Colonic mucosa (tissue), 4 donors: ENCODE measurements around the gene RBM19. TPM values are rescaled to one million over a fixed set of nuclear protein-coding genes. Genes with fewer than 3 reads are reported as not detected.

ENCODE experiments used
- DNase-seq: peaks from one replicate; pipeline ENCODE4 v3.0.0-alpha.2; 2020
- H3K27ac ChIP-seq: fragments of 200-600 bp; one replicate; pipeline ENCODE4 v1.8.0; 2021
- H3K27me3 ChIP-seq: fragments of 200-600 bp; one replicate; pipeline ENCODE4 v1.8.0; 2021
- H3K36me3 ChIP-seq: fragments of 200-600 bp; one replicate; pipeline ENCODE4 v1.8.0; 2021
- H3K4me1 ChIP-seq: fragments of 200-600 bp; one replicate; pipeline ENCODE4 v1.8.0; 2021; ENCODE audit warnings: mild to moderate bottlenecking
- H3K4me3 ChIP-seq: fragments of 200-600 bp; one replicate; pipeline ENCODE4 v1.8.0; 2021
- H3K9ac ChIP-seq, 2 donors: one replicate each; pipeline ENCODE4 v1.7.0; 2013; ENCODE audit warnings: control low read depth in 2 of 2, low read depth in 2 of 2, low read length in 2 of 2
- H3K9me3 ChIP-seq: fragments of 200-600 bp; one replicate; pipeline ENCODE4 v1.8.0; 2021
- CTCF ChIP-seq: fragments of 200-600 bp; IDR thresholded peaks from one replicate; pipeline ENCODE4 v1.8.0; 2022; ENCODE audit warnings: antibody characterized with exemption, mild to moderate bottlenecking
- intact Hi-C: fragments of 100-400 bp; cut with DNase I; formaldehyde crosslinking; loops from one replicate; pipeline ENCODE4 v1.14.1; 2022
- total RNA-seq, 2 donors: library from RNA; stranded (reverse); fragmentation: NEBNext Ultra II Directional in 1 of 2; extraction: Animal tissue kit (Norgen Biotek cat#: 25700) in 1 of 2; gene quantifications; one replicate each; pipeline ENCODE4 v1.2.1, GENCODE V29; 2021
- donor health status: healthy.
- donor health status: DM: no; HTN: no; CAD: no.
- donor health status: DM: no; HTN: no; CAD: no.

RBM19 gene
- total RNA-seq, 2 donors from 2014 or later = 13.5 to 33.1 TPM

- Histone ChIP-seq H3K36me3 (no peaks in the 10 kb centered on the region), H3K9me3 (no peaks in the 10 kb centered on the region), H3K9ac (no peak overlapping the region), H3K27me3 (no peaks in the 10 kb centered on the region), H3K4me3 (no peak overlapping the region), H3K4me1 (no peaks in the 10 kb centered on the region), H3K27ac (no peak overlapping the region)
- no peak for TF ChIP-seq CTCF
- no peak for DNase-seq
- intact Hi-C loops = no loop called here
These were observed 77.7 kb downstream of the RBM19 start for GRCh38 chr12:113888435-113888834.

GRCh38 chr12:113887906-113888305, 78.2 kb downstream of the RBM19 start:
- intact Hi-C loops = no loop called here
- H3K4me3 ChIP-seq = no peak overlapping the region
- DNase-seq = no peak
- H3K4me1 ChIP-seq = no peaks in the 10 kb centered on the region
- H3K27me3 ChIP-seq = no peaks in the 10 kb centered on the region
- H3K36me3 ChIP-seq = no peaks in the 10 kb centered on the region
- H3K9me3 ChIP-seq = no peaks in the 10 kb centered on the region
- TF ChIP-seq CTCF = no peak
- no peak overlapping the region for H3K9ac ChIP-seq
- H3K27ac ChIP-seq = no peak overlapping the region

GRCh38 chr12:113886721-113887120, 79.4 kb downstream of the RBM19 start:
- Histone ChIP-seq H3K27ac (no peak overlapping the region), H3K4me3 (no peak overlapping the region), H3K9ac (no peak overlapping the region), H3K4me1 (no peaks in the 10 kb centered on the region), H3K9me3 (no peaks in the 10 kb centered on the region), H3K27me3 (no peaks in the 10 kb centered on the region), H3K36me3 (no peaks in the 10 kb centered on the region)
- no peak for TF ChIP-seq CTCF
- no peak for DNase-seq
- intact Hi-C loops = no loop called here

GRCh38 chr12:113884392-113884791, 81.7 kb downstream of the RBM19 start:
- Histone ChIP-seq H3K36me3 (no peaks in the 10 kb centered on the region), H3K4me3 (no peak overlapping the region), H3K9ac (no peak overlapping the region), H3K9me3 (no peaks in the 10 kb centered on the region), H3K27ac (no peak overlapping the region), H3K4me1 (no peaks in the 10 kb centered on the region), H3K27me3 (no peaks in the 10 kb centered on the region)
- TF ChIP-seq CTCF = no peak
- intact Hi-C loops = no loop called here
- no peak for DNase-seq

- no peak overlapping the region for H3K9ac ChIP-seq
- DNase-seq = no peak
These were observed 83.4 kb downstream of the RBM19 start for GRCh38 chr12:113882690-113883089.

More at GRCh38 chr12:113882690-113883089, 83.4 kb downstream of the RBM19 start:
- no peak for TF ChIP-seq CTCF
- H3K4me1 ChIP-seq = no peaks in the 10 kb centered on the region
- H3K36me3 ChIP-seq = no peaks in the 10 kb centered on the region
- no peak overlapping the region for H3K4me3 ChIP-seq
- H3K9me3 ChIP-seq = no peaks in the 10 kb centered on the region
- no peak overlapping the region for H3K27ac ChIP-seq
- intact Hi-C loops = no loop called here
- no peaks in the 10 kb centered on the region for H3K27me3 ChIP-seq
